GM19328 (cell line): ENCODE results near the gene MAP4K4.

Experiments used
- ATAC-seq: cut with Tn5 transposase; IDR thresholded peaks from one replicate; pipeline ENCODE4 v1.9.1; 2021; ENCODE audit warnings: mild to moderate bottlenecking, moderate library complexity; ENCODE audit not compliant: unreplicated experiment

Gene MAP4K4

GRCh38 chr2:101808006-101808562 is 110.6 kb downstream of the MAP4K4 start:
- ATAC-seq: no peak

GRCh38 chr2:101809698-101810097 is 112.2 kb downstream of the MAP4K4 start:
- ATAC-seq: no peak

DNA sequence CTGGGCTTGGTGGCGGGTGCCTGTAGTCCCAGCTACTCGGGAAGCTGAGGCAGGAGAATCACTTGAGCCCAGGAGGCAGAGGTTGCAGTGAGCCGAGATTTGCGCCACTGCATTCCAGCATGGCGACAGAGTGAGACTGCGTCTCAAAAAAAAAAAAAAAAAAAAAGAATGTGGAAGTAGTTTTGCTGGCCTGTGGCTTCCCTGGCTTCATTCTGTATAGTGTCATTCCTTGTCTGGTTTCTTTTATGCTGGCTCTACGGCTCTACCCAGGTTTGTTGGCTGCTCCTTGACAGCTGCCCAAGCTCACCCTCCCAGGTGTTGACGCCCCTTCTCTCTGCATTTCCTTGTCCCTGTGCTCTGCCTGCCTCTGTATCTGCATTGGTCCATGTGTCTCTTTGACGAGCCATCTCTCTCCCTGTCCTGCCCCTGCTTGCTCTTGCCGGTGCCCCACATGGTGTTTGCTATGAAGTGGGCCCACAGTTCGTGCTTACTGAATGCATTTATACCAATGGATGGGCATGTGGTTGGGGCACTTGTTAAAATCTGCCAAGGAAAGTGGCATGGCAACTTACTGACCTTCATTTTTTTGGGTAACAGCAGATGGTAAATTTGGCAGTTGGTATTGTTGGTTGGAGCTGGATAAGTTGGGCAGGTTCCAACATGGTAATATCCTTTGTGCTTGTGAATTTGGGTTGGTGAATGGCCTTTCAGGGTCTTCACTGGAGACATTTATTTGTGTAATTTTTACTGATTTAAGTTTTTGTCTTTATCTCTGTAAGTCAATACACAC is 113.9 kb downstream of the MAP4K4 start:
- no peak for ATAC-seq

- ATAC-seq: no peak
These were observed 114.7 kb downstream of the MAP4K4 start for GRCh38 chr2:101812226-101812625.

- ATAC-seq: no peak
These were observed 117.2 kb downstream of the MAP4K4 start for GRCh38 chr2:101814752-101815151.

- ATAC-seq: no peak
These were observed 117.6 kb downstream of the MAP4K4 start for GRCh38 chr2:101815154-101815553.

- no peak for ATAC-seq
These were observed 118.4 kb downstream of the MAP4K4 start for GRCh38 chr2:101815739-101816391.

- ATAC-seq: no peak
These were observed 119.1 kb downstream of the MAP4K4 start for GRCh38 chr2:101816598-101816997.

DNA sequence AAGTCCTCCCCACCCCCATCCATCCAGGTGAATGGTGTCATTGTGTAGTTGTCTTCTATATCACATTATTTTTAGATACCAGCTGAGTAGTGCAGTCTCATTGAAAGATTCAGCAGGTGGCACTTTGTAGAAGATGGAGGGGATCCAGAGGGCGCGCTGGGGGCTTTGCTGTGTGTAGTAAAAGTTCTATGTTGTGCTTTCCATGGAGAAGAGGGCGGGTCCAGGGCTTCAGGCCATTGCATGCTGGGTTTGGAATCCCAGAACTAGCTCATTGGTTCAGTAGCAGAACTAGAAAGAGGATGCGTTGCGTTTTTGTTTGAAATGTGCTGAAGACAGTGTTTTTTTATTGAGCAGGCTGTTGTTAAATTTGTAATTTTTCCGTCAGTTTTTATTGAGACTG is 120.0 kb downstream of the MAP4K4 start:
- ATAC-seq: no peak

DNA sequence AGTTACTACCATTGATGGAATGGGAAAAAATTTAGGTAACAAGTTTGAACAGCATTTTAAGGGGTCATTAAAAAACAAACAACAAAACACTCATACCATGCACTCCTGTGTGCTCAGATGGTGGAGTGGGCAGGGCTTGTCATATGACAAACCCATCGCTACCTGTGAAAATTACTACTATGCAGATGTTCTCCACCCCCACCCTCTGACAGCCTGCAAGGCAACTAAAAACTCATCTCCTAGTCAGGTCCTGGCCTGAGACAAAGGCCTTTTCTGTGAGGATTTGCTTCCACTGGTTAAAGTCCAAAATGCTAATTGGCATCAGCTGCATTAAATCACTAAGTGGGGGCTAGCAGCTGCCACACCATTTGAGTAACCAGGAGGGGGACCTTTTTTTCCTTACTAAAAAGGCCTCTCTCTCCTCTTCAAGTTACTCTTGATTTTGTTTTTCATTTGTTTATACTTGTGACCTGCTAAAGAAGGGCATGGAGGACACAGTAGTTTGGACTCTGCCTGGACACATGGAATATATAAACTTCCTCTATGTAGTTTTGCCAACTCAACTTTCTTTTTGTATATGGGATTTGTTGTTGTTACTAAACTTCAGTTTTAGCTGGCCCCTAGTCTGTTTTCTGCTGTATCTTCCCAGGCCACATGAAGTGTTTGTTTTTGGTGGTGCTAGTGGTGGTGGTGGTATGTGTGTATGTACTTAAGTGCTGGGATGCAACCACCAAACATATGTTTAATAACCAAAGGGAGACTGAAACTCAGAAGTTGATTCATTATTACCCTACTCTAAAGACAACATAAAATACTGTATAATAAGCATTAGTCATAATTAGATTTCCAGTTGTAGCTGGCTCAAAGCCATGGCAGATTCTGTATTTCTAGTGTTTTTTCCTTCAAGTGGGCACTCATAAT is 121.3 kb downstream of the MAP4K4 start:
- ATAC-seq: no peak

- no peak for ATAC-seq
These were observed 123.0 kb downstream of the MAP4K4 start for GRCh38 chr2:101820519-101820918.

DNA sequence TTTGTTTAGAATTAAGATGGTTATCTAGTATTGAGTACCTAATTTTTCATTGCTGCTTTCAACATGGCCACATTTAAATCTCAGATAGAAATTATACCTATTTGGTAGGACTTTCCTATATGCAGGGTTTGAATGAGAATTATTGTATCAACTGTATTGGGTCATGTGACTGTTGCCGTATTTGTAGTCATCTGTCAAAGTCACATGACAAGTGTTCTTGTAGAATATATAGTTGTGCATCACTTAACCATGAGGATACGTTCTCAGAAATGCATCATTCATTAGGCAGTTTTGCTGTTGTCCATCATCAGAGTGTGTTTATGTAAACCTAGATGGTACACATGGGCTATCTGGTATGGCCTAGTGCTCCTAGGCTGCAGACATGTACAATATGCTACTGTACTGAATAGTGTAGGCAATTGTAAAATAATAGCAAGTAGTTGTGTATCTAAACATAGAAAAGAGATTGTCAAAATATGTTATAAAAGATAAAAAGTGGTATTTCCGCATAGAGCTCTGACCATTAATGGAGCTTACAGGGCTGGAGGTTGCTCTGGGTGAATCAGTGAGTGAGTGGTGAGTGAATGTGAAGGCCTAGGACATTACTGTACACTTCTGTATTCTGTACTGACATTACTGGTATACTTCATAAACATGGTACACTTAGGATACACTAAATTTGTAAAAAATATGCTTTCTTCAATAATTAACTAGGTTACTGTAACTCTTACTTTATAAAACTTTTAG is 123.7 kb downstream of the MAP4K4 start:
- ATAC-seq: no peak

DNA sequence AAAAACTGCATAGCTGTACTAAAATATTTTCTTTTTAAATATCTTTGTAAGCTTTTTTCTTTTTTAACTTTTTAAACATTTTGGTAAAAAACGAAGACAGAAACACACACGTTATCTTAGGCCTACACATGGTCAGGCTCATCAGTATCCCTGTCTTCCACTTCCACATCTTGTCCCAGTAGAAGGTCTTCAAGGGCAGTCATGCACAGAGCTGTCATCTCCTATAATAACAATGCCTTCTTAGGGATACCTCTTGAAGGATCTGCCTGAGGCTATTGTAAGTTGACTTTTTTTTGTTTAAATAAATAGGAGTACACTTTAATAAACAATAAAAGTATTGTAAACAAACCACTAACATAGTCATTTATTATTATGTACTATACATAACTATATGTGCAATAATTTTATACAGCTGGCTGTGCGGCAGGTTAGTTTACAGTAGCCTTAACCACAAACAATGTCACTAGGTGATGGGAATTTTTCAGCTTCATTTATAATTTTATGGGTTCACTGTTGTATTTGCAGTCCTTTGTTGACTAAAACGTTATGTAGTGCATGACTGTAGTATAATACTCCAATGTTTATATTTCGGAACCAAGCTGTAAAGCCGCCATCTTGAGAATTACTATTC is 124.4 kb downstream of the MAP4K4 start:
- ATAC-seq: no peak

DNA sequence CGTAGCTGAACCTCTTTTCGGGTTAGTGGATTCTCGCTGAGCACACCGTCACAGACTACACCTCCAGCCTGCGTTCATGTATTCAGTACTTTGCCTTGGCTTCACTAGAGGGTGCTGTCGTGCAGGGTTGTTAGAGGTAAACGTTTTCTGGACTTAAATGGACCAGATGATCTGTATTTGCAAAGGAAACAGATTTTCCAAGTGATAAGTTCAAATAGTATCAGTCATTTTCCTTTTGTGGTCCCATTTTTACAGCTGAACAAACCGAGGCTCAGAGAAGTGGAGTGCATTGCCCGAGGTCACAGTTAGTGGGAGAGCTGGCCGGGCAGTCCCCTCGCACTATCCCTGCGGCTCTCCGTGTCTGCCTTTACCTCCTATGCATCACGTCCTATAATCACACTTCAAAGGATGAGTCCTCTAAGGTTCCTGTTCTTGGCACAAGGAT is 125.9 kb downstream of the MAP4K4 start:
- ATAC-seq: no peak

- ATAC-seq: no peak
These were observed 126.4 kb downstream of the MAP4K4 start for GRCh38 chr2:101823859-101824258.

GRCh38 chr2:101826716-101827115 is 129.2 kb downstream of the MAP4K4 start:
- no peak for ATAC-seq

DNA sequence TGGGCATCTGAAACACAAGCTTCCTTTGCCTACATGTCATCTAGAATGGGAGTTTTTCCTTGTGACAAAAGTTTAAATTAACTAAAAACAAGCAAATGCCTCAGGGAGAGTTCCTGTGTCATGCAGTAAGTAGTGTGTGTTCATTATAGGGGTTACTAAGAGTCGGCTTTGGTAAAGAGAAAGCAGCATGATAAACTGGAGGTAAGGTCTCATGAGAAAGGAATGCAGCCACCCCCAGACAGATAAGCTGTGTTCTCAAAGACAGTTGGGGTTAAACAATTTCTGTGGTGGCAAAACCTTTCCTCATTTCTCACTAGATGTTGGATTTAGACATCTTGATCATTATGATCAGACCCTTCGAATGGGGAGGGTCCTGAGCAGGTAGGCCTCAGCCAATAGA is 129.7 kb downstream of the MAP4K4 start:
- no peak for ATAC-seq

DNA sequence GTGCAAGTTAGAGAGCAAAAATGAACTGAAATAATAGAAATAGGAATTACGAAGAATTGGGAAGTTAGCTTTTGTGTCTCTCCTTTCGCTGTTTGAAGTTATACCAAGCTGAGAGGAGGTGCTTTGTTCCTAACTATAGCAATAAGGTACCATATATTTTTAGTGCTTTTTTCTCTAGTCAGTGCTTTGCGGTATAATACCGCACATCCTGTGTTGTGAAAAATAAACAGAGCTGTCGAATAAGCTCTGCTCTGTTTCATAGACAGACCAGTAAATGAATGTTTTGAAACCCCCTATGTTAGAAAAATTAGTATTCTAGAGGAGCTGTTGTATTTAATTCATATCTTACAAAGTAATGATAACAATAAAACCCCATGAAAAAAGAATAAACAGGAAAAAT is 130.8 kb downstream of the MAP4K4 start:
- no peak for ATAC-seq

GRCh38 chr2:101828673-101829334 is 131.3 kb downstream of the MAP4K4 start:
- ATAC-seq: no peak
